Stimulated activated naive CD8-positive, alpha-beta T cell treated with anti-CD3 and anti-CD28 coated beads, Interleukin-15, amount 100 ng/mL, for 72 hours (primary cell): ENCODE results near the gene GOLIM4.

Experiments
- ATAC-seq: fragments of 150-1000 bp; cut with Tn5 transposase; 2 replicates; pipeline ENCODE4 v1.10.0; 2021; ENCODE audit warnings: mild to moderate bottlenecking, moderate library complexity
- DNase-seq, 2 donors: peaks; one replicate each; pipeline ENCODE4 v3.0.0; 2021 to 2022
- H3K27ac Mint-ChIP-seq, 2 donors: one replicate each; pipeline ENCODE4 v1.8.0; 2022; ENCODE audit warnings: mild to moderate bottlenecking in 2 of 2, mixed read lengths in 2 of 2, moderate library complexity in 2 of 2
- H3K27me3 Mint-ChIP-seq: one replicate; pipeline ENCODE4 v1.8.0; 2022; ENCODE audit warnings: mixed read lengths
- H3K4me1 Mint-ChIP-seq: one replicate; pipeline ENCODE4 v1.8.0; 2022; ENCODE audit warnings: mild to moderate bottlenecking, mixed read lengths
- H3K4me3 Mint-ChIP-seq, 2 donors: one replicate each; pipeline ENCODE4 v1.8.0; 2022; ENCODE audit warnings: mild to moderate bottlenecking in 2 of 2, mixed read lengths in 2 of 2, moderate library complexity in 1 of 2
- H3K9me3 Mint-ChIP-seq, 2 donors: one replicate each; pipeline ENCODE4 v1.8.0; 2022; ENCODE audit warnings: mixed read lengths in 2 of 2

GOLIM4 gene

GRCh38 chr3:167973901-167974300 is 121.8 kb downstream of the GOLIM4 start:
- no peak overlapping the region for H3K4me3 Mint-ChIP-seq

GRCh38 chr3:167973046-167973445 is 122.7 kb downstream of the GOLIM4 start:
- no peaks in the 10 kb centered on the region for H3K9me3 Mint-ChIP-seq
- H3K4me3 Mint-ChIP-seq, result no peak overlapping the region
- DNase-seq (no peak), ATAC-seq (no peak)
- no peaks in the 10 kb centered on the region for H3K4me1 Mint-ChIP-seq
- H3K27ac Mint-ChIP-seq, result no peak overlapping the region
- H3K27me3 Mint-ChIP-seq, result no peaks in the 10 kb centered on the region

More at GRCh38 chr3:167973901-167974300, 121.8 kb downstream of the GOLIM4 start:
- no peaks in the 10 kb centered on the region for H3K9me3 Mint-ChIP-seq
- no peak for DNase-seq
- H3K27me3 Mint-ChIP-seq, result no peaks in the 10 kb centered on the region
- ATAC-seq, result no peak
- no peak overlapping the region for H3K27ac Mint-ChIP-seq
- H3K4me1 Mint-ChIP-seq, result no peaks in the 10 kb centered on the region

GRCh38 chr3:167972502-167972901 is 123.2 kb downstream of the GOLIM4 start:
- H3K9me3 Mint-ChIP-seq, result no peaks in the 10 kb centered on the region
- DNase-seq (no peak), ATAC-seq (no peak)
- no peak overlapping the region for H3K27ac Mint-ChIP-seq
- H3K27me3 Mint-ChIP-seq, result peaks cover 2% of the 10 kb centered on the region
- no peak overlapping the region for H3K4me3 Mint-ChIP-seq
- H3K4me1 Mint-ChIP-seq, result no peaks in the 10 kb centered on the region

- Mint-ChIP-seq H3K4me1 (no peaks in the 10 kb centered on the region), H3K27ac (no peak overlapping the region), H3K9me3 (no peaks in the 10 kb centered on the region), H3K4me3 (no peak overlapping the region), H3K27me3 (peaks cover 7% of the 10 kb centered on the region)
- ATAC-seq (no peak), DNase-seq (no peak)
Measured at GRCh38 chr3:167969548-167969947, 126.2 kb downstream of the GOLIM4 start.

GRCh38 chr3:167967257-167968036 is 128.3 kb downstream of the GOLIM4 start:
- no peak for DNase-seq

More at GRCh38 chr3:167967257-167968036, 128.3 kb downstream of the GOLIM4 start:
- Mint-ChIP-seq H3K9me3 (no peaks in the 10 kb centered on the region), H3K27me3 (peaks cover 7% of the 10 kb centered on the region), H3K4me1 (no peaks in the 10 kb centered on the region), H3K4me3 (no peak overlapping the region), H3K27ac (no peak overlapping the region)
- ATAC-seq, result no peak
